HG03159 (cell line): ENCODE data around the gene PCIF1.
A peak's percentile ranks its signal among the peaks of the same experiment; 100 is the strongest.

Source experiments
- ATAC-seq: cut with Tn5 transposase; IDR thresholded peaks from one replicate; pipeline ENCODE4 v1.9.1; 2021; ENCODE audit warnings: mild to moderate bottlenecking, moderate library complexity; ENCODE audit not compliant: unreplicated experiment

PCIF1 gene

GRCh38 chr20:45964006-45964400 lies 29.5 kb downstream of the PCIF1 start:
- ATAC-seq, result no peak

GRCh38 chr20:45965169-45966002 lies 30.9 kb downstream of the PCIF1 start:
- no peak for ATAC-seq

DNA sequence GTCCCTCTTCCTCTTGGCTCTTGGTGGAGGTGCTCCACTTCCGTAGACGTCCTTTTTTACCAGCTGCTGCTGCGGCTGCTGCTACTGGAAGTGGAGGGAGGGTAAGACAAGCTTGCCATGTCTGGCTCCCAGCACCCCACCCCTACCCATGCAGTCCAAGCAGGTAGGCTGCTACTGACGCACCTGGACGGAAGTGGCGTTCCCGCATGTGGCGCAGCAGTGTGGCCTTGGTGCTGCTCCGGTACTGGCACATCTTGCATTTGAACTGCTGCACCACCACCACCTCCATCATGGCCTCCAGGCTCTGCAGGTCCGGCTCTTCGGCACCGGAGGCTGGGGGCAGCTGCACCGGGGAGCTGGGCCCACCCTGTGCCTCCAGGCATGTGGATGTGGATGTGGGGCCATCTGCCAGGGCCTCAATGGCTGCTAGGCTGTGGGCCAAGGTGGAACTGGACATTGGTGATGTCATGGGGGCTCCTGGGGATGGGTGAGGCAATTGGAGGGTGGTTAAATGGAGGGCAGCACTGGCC lies 33.1 kb downstream of the PCIF1 start:
- ATAC-seq, result no peak

- no peak for ATAC-seq
Measured at GRCh38 chr20:45968081-45968671, 33.7 kb downstream of the PCIF1 start.

DNA sequence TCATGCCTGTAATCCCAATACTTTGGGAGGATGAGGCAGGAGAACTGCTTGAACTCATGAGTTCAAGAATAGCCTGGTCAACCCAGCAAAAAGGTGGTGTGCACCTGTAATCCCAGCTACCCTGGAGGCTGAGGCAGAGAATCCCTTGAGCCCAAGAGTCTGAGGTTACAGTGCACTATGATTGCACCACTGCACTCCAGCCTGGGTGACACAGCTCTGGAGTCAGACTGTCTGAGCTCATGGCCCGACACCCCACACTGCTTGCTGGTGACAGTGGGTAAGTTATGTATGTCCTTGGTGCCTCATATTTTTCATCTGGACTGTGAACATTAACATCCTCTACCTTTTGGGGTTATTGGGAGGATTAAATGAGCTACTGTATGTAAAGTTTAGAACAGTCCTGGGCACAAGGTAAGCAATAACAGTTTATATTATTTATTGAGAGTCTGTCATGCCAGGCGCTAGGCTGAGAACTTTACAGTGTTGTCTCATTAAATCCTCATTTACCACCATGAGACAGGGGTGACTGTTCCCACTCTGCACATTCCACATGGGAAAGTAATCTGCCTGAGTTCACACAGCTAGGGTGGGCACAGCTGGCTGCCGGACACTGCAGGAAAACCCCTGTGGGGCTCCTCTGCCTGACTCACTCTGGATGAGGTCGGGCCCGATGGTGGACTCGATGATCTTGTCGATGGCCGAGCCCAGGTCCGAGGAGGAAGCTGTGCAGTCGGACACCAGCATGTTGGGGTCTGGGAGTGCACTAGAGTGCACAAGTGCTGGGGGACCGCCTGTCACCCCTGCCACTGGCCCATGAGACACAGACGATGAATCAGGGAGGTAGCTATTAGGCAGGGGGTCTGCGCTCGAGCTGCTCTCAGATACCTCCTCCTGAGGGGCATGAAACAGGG lies 34.6 kb downstream of the PCIF1 start:
- no peak for ATAC-seq

DNA sequence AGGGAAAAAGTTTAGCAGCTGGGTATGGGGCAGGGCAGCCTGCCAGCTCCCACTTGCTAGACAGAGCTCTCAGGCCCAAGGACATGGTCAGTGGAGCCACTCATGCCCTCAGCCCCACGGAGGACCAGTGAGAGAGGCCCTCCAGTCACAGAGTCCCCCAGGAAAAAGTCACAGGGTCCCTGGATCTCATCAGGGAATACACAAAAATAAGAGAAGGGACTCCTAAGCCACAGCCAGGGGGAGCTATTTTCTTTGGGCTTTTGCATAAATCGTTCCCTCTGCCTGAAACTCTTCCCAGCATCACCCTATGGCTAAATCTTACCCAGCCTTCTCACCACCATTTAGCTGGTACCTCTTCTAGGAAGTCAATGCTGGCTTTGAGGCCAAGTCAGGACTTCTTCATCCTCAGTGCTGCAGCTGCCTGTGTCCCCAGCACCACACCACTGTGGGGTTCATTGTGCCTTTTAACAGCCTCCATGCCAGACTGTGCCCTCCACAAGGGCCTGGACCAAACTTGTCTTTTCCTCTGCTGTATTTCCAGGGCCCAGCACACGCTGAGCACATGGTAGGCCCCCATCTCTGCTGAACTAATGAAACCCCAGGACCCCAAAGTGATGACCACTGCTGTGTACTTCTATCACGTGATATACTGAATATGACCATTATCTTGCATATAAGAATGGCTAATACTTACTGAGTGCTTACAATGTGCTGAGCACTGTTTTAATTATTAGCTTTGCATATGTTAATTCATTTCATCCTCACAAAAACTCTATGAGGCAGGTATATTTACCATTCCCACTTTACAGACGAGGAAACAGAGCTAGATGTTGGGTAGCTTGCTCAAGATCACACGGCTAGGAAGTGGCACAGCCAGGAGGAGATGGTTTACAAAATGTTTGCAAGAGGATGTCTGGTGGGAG lies 35.5 kb downstream of the PCIF1 start:
- no peak for ATAC-seq

GRCh38 chr20:45970646-45971424 lies 36.4 kb downstream of the PCIF1 start:
- no peak for ATAC-seq

DNA sequence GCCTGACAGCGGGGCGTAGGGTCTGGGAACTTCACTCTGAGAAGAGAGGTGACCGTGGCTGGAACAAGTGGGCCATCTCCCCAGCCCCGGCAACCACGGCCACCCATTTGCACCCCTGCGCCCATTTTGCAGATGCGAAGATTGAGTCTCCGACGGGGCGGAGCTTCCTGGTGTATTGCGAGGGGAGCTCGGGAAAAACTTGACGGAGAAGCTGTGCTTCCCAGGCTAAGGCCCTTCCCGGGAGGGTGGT lies 36.9 kb downstream of the PCIF1 start:
- peak; percentile 6 for ATAC-seq

DNA sequence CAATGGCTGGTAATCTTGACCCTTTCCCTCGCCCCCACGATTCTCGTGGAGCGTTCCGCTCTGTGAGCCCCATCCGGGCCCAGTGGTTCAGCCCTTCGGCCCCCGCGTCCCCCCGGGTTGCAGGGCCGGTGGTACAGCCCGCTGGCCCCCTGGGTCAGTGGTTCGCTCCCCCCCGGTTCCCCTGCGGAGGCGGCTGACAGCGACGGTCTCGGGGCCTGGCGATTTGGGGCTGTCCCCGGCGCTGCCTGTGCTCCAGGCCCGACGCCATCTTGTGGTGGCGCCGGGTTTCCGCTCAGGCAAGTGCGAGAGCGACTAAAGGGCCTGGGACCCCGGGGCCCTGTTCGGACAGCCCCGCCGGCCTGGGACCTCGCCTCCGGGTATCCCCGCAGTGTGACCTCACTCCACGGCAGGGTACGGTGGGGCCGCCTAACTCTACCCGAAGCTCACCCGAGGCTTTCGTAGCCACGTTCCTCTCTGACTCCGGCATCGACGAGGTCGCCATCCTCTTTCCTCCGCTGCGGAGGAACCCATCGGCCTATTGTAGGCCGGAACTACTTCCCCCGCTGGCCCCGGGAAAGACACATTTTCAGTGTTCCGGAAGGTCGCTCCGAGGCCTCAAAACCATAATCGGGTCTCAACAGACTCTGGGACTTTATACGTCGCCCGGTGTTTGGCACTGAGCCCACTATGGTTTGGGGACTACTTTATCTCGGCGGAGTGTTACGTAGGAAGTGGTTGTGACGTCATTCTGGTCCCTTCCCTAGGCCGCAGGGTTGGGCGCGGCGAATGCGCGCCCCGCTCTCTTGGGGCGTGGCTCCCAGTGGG lies 37.4 kb downstream of the PCIF1 start, which contains the start of gene ZNF335:
ZNF335 (minus strand) TSS at position 529 of the 825 bp plus-strand sequence. CDS start 793 bp downstream, outside the sequence.
- peak; percentile 73 for ATAC-seq

GRCh38 chr20:45972500-45973183 lies 38.2 kb downstream of the PCIF1 start:
- no peak for ATAC-seq

DNA sequence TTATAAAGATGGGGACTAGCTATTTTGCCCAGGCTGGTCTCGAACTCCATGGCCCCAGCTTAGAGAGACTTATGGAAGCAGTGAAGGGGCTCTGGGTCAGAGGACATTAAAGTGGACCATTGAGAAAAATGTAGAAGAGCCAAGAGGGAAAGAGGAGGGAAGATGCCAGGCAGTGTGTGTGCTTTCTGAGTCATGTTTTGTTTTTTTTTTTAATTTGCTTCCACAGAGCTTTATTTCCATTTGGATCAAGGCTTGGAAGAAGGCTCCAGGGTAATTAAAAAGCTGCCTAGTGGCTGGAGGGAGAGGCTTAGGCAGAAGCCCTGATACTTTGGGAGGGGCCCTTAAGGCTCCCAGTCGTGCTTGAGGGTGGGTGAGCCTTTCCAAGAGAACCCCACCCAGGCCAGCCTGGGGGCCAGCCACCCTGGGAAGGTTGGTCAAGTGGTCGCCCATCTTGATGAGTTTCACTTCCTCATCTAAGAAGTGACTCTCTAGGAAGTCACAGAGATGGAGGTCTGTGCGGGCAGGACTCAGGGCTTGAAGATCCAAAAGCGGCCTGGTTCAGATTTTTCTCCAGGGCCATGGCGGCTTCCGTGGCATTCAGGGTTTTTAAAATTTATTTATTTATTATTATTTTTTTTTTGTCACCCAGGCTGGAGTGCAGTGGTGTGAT lies 40.5 kb downstream of the PCIF1 start:
- ATAC-seq, result no peak

DNA sequence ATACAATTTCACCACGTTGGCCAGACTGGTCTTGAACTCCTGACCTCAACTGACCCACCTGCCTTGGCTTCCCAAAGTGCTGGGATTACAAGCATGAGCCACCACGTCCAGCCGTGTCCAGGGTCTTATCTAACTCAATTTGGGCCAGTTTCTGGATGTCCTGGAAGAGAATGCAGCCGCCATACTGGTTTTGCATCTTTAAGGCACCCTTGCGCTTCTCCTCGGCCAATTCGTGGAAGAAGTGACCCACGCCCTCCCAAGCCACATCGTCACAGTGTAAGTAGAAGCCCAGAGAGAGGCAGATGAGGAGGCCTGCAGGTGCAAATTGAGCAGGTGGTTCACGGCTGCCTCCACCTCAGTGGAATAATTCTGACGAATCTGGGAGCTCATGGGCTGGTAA lies 41.2 kb downstream of the PCIF1 start:
- no peak for ATAC-seq

DNA sequence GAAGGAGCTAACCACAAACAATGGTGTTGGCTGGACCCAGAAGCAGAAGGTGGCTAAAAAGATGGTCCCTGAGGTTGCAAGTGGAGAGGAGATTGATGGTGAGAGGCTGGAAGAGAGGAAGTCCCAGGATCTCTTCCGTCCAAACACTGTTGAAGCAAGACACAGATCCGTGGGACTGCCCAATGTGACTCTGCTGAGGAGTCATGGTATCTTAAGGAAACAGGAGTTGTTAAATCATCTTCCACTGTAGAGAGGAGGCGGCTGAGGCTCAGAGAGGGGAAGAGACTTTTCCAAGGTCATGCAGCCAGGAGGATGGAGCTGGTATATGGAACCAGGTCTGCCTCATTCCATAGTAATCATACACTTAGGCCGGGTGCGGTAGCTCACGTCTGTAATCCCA lies 41.6 kb downstream of the PCIF1 start:
- no peak for ATAC-seq

- ATAC-seq, result no peak
Measured at GRCh38 chr20:45981261-45981660, 46.8 kb downstream of the PCIF1 start.

- no peak for ATAC-seq
Measured at GRCh38 chr20:45983279-45983743, 48.8 kb downstream of the PCIF1 start.

DNA sequence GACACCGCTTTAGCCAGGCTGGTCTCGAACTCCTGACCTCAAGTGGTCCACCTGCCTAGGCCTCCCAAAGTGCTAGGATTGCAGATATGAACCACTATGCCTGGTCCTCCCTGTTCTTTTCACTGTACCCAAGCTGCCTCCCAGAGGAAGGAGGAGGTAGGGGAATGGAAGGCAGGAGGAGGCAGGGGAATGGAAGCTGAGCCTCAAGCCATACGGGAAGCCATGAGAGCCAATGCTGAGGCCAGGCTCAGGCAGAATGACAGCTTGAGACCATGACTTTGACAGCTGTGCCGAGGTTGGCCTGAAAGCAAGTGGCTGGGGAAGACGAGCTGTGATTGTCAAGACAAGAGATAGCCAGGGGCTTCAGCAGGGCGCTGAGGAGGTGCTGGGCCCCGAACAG lies 51.1 kb downstream of the PCIF1 start:
- no peak for ATAC-seq

DNA sequence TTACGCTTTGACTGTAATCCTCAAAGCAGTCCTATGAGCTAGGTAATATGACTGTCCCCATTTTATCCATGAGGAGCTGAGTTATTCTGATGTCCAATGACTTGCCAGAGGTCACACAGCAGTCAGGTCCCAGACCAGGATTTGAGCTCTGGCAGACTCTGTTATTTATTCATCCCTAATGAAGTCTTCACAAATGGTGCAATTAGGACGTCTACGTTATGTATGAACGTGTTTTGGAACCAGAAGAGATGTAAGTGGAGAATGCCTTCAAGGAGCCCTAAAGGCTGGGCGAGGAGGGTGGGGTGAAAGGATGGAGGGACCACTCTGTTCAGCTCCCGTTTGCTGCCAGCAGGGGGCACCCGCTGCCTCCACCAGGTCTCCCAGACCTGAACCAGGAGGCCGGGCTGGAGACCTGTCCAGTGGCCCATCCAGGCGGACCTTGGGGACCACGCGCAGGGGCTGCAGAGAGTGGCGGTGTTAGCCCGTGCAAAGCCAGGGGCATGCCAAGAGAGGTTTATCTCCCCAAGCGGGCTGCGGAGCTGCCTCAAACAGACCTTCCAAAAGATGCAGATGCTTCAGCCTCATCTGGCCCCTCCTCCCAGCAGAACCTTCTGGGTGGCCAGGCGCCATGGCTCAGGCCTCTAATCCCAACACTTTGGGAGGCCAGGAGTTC lies 52.8 kb downstream of the PCIF1 start:
- ATAC-seq, result peak; percentile 60
